Activated naive CD4-positive, alpha-beta T cell (primary cell): ENCODE measurements around the gene DPYSL5.

ENCODE experiments used
- DNase-seq, 4 experiments: peaks; one replicate each; lab custom pipeline; 2025; lab: John Stamatoyannopoulos, UW

Gene DPYSL5

DNA sequence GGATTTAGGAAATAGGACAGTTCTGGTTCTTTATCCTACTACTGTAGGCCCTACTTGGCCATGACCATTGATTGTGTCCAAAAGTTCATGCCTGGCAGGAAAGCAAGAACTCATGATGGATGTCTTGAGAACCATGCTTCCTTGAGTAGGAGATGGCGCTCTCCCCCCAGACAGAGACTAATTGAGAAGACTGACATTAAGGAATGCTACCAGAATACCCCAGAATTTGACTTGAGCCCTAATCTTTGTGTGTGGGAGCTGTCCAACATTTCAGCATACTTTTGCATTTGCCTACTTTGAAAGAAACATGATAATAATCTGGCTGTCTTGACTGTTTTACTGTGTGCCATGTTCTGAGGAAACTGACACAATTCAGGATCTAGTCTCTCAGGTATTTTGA lies 145.8 kb downstream of the DPYSL5 start:
- DNase-seq: no peak

DNA sequence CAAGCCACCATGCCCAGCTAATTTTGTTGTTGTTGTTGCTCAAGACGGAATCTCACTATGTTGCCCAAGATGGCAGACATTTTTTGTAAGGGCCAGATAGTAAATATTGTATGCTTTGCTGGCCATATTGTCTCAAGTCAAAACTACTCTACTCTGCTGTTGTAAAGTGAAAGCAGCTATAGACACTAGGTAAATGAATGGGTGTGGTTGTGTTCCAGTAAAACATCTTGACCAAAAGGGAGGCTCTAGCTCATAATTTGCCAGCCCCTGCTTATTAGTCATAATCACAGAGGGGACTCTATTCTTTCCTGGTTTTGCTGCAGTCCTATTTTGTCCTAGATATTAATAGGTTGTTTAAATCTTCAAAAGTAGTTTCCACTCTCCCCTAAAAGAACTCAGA lies 147.1 kb downstream of the DPYSL5 start:
- no peak for DNase-seq

DNA sequence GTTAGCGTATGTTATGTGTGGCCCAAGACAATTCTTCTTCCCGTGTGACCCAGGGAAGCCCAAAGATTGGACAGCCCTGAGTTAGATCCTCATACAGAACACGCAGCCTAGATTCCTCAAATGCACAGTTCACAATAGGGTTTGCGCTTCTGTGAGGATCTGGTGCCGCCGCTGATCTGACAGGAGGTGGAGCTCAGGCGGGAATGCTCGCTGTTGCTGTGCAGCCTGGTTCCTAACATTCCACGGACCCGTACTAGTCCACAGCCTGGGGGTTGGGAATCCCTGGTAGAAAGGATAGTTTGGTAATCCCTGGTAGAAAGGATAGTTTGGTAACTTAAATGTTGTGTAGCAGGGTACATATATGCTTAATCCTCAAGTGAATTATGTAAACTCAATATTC lies 149.5 kb downstream of the DPYSL5 start:
- DNase-seq: no peak

DNA sequence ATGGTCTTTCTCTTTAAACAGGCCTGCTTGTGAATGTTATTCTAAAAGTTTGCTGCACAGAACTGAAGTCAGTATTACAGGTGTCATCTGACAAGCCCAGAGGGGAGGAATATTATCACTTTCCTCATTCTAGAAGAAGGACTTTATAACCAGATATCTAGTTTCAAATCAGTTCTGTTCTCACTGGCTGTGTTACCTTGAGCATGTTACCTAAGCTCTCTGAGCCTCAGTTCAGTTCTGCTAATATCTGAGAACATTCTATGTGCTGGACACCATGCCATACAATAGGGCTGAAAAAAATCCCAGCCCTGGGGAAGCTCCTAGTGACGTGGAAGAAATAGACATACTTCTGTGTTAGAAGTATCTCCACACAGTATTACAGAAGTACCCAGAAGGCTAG lies 150.4 kb downstream of the DPYSL5 start:
- no peak for DNase-seq
